GM19043 (cell line): ENCODE results near the gene GPR171.

Source experiments
- ATAC-seq: cut with Tn5 transposase; IDR thresholded peaks from one replicate; pipeline ENCODE4 v1.9.1; 2021; ENCODE audit warnings: low read depth; ENCODE audit not compliant: unreplicated experiment

Gene GPR171

GRCh38 chr3:151182349-151183079 lies 20.5 kb downstream of the GPR171 start:
- no peak for ATAC-seq

GRCh38 chr3:151178208-151178845 lies 24.7 kb downstream of the GPR171 start:
- ATAC-seq: no peak

GRCh38 chr3:151175952-151176351 lies 27.1 kb downstream of the GPR171 start:
- no peak for ATAC-seq

GRCh38 chr3:151174351-151174750 lies 28.7 kb downstream of the GPR171 start:
- ATAC-seq: no peak

- peak; percentile 57 for ATAC-seq
Observed at GRCh38 chr3:151171145-151171757, 31.8 kb downstream of the GPR171 start.

GRCh38 chr3:151169948-151170679 lies 32.9 kb downstream of the GPR171 start:
- ATAC-seq: peak; percentile 25

- peak; percentile 28 for ATAC-seq
Observed at GRCh38 chr3:151169262-151169947, 33.6 kb downstream of the GPR171 start.

GRCh38 chr3:151168269-151169094 lies 34.5 kb downstream of the GPR171 start:
- peak; percentile 40 for ATAC-seq

- ATAC-seq: no peak
Observed at GRCh38 chr3:151166161-151166560, 36.9 kb downstream of the GPR171 start.

GRCh38 chr3:151165226-151165625 lies 37.8 kb downstream of the GPR171 start:
- no peak for ATAC-seq

- no peak for ATAC-seq
Observed at GRCh38 chr3:151159806-151160205, 43.2 kb downstream of the GPR171 start.

GRCh38 chr3:151156618-151157216 lies 46.3 kb downstream of the GPR171 start:
- ATAC-seq: peak; percentile 77

GRCh38 chr3:151155409-151156128 lies 47.4 kb downstream of the GPR171 start:
- no peak for ATAC-seq

GRCh38 chr3:151154566-151154965 lies 48.5 kb downstream of the GPR171 start:
- ATAC-seq: no peak

- ATAC-seq: no peak
Observed at GRCh38 chr3:151152455-151153079, 50.4 kb downstream of the GPR171 start.
